GM19043 (cell line): ENCODE data around the gene CFTR.
"Not testable (repeated sequence)": the region's sequence is repeated elsewhere in the genome, so short reads cannot be mapped to it uniquely, and the experiment has no call there.

ENCODE experiments used
- ATAC-seq: cut with Tn5 transposase; IDR thresholded peaks from one replicate; pipeline ENCODE4 v1.9.1; 2021; ENCODE audit warnings: low read depth; ENCODE audit not compliant: unreplicated experiment

Gene CFTR

DNA sequence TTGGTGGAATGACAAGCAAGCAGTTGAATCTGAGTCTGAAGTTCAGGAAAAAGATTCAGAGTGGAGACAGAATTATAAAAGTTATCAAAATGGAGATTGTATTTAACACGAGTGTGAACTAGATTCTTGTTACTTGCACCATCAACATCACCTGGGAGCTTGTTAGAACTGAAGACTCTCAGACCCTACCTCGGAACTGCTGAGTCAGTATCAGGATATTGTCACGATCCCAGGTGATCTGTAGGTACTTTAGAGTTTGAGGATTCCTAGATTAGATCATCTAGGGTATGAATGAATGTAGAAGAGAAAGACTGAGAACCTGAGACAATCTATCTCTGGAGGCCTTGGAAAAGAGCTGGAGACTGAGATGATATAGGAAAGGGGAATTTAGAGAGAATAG, 199.3 kb downstream of the CFTR start:
- ATAC-seq: no peak

DNA sequence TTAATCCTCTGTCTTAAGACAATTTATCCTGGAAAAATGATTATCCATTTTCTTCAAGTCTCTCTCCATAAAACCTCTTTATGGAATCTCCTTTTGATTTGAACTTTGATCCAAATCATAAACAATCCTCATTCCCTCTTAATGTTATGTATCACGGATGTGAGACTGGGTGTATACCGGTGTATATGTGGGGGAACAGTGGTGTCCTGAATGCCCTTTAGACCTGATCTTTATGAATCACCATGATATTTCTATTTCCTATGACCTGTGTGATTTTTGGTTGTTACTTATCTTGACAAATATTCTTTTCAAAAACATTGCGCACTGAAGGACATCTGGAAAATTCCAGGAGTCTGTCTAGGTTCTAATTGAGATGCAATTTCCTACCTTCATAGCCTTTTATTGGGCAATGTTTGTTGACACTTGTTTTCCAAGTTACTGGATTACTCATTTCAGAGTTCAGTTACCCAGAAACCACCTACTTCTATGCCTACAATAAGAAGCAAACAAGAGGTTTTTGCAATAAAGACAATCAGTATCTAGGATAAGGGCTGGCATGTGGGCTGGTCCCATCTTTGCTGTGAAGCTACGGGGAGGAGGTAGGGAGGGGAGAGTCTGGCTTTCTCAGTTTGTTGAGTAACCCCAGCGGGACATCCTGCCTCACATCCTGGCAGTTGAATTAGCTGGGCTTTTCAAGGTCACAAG, 203.0 kb downstream of the CFTR start:
- no peak for ATAC-seq

DNA sequence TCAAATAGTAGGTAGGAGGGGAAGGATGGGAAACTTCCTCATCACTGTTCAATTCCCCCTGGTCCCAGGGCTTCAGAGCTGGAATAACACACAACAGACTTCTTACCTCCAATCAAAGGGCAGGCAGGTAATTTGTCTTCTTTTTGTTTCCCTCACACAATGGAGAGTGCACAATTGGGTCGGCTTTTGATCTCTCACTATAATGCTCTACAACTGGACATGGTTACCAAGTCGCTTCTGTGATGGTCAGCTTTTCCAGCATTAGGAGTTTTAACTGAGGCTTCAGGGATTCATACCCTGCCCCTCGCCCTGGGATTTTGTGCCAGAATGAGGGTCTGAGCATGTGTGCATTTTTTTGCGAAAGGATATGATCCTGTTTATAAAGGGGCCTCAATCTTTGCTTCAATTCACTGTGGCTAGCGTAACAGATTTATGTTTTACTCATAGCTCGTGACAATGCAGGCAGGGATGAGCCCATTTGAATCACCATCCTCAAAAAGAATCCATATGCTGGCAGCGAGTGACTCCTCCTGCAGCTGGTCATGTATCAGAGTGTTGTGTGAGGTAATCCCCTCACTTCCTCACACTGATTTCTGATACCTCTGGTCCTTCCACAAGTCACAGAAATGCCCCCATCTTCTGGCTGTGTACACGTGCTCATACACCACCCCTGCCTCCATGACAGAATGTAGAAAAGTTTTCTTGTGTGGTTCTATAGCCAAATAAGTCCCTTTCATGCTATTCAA, 203.8 kb downstream of the CFTR start:
- ATAC-seq: no peak

DNA sequence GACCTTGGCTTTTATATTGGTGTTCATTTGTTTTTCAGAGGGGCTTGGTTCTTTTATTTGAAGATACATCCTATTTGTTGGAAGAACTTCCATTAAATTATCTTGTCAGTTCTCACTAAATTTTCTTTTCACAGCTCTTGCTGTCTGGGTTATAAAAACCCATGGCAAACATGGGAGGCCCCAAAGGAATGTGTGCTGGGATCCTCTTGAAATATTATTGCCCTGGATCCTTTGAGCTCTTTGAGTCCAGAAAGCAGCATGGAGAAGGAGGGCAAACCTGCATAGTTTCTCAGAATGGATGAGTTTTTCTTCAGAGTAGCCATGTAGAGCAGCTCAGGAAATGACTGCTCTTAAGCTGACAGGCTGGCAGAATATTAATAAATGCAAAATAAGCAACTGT, 206.0 kb downstream of the CFTR start:
- ATAC-seq: no peak

DNA sequence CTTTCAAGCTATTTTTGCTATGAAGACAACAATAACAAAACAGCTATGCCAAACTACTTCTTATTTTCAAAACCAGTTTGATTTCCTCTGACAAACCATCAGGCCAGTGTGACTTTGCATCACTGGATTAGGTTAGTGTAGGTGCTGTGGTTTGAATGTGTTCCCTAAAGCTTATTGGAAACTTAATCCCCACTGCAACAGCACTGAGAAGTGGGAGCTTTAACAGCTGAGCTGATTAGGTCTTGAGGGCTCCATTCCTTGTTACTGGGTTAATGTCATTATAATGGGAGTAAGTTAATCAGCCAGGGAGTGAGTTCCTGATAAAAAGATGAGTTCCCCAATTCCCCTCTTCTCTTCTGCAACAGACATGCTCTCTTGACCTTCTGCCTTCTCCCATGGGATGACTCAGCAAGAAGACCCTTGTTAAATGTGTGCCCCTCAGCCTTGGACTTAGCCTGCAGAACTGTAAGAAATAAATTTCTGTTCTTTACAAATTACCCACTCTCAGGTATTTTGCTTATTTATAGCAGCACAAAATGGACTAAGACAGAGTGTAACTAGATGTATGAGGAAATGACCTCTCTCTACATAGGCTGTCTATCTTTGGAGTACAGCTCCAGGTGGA, 206.6 kb downstream of the CFTR start:
- ATAC-seq: no peak

DNA sequence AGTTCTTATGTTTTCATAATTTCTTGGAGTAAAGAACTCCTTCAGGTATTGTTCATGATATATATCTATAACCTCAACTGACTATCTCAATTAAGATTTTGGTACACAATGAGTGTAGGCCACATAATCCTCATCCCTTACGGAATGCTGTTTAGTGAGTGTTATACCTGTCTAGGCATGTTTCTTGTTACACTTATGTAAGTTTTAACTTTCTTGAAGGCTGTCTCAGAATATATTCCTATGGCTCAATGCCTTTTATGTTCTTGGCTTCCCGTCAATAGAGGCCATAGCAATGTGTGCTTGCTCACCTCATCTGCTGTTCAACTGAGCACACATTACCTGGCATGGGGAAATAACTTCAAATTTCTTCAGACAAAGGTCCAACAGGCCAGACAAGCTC, 208.3 kb downstream of the CFTR start:
- no peak for ATAC-seq

DNA sequence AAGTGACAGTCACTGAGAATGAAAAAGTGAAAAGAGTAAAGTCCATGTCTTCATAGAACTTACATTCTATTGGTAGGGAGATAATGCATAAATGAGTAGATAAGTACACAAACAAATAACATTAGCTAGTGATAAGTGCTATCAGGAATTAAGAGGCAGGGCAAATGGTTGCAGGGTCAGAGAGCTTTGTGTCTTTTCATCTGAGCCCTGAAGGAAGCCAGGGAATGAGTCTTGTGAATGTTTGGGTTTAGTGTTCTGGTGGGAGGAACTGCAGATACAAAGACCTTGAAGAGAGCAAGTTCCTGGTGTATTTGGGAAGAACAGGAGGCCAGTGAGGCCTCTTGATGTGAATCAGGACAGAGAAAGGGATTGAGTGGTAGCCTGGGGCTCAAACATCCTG, 209.6 kb downstream of the CFTR start:
- ATAC-seq: no peak

DNA sequence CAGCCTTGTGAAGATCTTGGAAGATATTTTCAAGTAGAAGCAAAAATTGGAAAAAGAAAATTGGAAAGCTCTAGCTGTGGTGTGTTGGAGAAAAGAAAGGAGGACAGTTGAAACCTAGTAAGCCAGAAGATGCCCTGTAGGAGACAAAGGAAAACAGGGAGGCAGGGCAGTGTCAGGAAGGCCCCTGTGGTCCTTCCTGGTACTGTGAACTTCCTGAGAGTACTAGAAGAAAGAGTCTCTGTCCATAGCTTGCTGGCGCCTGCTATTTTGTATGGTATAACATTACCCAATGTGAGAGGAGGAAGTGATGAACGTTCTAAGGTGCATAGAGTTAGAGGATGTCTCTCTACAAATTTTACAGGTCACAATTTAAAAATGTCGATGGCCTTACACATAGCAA, 210.3 kb downstream of the CFTR start:
- no peak for ATAC-seq

DNA sequence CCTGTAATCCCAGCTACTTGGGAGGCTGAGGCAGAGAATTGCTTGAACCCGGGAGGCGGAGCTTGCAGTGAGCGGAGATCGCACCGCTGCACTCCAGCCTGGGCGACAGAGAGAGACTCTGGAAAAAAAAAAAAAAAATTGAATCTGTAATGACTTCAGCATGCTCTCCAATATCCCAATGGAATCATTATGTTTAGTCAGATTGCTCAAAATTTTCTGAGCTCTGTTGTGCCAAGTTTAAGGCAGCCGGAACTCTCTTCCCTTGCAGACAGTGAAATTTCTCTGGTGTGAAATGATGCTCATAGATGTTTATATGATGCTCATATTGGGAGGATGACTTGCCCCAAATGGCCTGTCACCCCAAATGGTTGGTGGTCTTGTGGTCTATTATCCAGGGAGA, 212.5 kb downstream of the CFTR start:
- no peak for ATAC-seq

DNA sequence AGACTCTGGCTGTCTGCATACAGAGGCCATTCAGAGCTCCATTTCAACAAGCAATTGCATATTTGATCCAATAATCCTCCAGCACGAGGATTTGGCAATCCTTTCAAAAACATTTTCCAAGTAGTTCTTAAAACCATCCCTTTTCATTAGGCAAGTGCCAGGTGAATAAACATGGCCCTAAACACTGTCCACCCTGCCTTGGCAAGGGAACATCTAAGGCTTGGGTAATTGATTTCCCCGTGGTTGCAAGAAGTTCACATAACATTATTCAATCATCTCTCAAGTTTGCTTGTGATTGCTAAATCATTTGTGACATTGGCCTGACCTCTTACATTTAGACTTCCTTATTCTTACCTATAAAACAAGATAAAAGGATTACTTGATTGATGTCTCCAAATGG, 218.2 kb downstream of the CFTR start:
- no peak for ATAC-seq

DNA sequence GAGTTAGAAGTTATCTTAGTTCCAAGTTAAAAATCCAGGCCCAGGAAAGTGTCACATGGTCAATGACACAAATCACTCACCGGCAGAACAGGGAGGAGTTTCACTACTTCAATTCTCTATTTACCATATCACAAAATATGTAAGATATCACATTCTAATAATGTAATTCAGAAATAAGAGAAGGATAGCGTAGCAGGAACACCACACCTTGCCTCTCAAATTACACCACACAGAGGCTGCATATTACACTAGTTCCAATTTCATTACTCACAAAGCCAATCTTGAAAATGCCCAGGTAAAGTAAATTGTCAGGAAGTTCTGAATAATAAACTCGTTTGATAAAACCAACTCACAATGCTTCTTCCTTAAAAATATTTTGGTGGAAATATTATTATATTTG, 224.2 kb downstream of the CFTR start:
- no peak for ATAC-seq

DNA sequence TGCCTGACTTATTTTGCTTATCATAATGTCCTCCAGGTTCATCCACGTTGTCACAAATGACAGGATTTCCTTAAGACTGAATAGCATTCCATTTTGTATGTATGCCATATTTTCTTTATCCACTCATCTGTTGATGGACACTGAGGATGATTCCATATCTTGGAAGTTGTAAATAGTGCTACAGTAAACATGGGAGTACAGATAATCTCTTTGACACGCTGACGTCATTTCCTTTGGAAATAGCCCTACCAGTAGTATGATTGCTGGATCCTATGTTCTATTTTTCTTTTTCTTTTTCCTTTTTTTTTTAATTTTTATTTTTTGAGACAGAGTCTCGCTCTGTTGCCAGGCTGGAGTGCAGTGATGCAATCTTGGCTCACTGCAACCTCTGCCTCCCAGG, 225.8 kb downstream of the CFTR start:
- no peak for ATAC-seq

DNA sequence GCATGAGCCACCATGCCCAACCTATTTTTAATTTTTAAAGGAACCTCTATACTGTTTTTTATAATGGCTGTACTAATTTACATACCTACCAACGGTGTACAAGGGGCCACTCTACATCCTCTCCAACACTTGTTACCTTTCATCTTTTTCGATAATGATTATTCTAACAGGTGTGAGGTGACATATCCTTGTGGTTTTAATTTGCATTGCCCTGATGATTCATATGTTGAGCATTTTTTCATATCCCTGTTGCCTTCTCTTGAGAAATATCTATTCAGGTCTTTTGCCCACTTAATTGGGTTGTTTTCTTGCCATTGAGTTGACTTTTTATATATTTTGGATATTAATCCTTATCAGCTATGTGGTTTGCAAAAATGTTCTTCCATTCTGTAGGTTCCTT, 226.4 kb downstream of the CFTR start:
- ATAC-seq: peak; percentile 83

DNA sequence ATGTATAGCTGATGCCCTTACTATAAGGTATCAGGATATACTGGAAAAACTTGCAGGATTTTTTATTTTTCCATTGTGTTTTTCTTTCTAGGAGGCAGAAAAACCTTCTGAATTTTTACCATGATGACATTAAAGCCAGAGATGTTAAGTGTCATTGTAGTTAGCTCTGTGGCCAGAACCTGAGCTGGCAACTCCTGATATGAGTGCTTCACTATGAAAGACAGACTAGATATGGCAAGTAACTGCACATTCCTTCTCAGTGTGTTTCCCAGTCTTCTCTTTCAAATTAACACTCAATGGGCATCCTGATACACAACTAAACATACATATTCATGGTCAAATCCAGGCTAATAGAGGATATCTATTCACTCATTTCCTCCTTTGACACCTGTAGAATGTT, 227.3 kb downstream of the CFTR start:
- no peak for ATAC-seq

DNA sequence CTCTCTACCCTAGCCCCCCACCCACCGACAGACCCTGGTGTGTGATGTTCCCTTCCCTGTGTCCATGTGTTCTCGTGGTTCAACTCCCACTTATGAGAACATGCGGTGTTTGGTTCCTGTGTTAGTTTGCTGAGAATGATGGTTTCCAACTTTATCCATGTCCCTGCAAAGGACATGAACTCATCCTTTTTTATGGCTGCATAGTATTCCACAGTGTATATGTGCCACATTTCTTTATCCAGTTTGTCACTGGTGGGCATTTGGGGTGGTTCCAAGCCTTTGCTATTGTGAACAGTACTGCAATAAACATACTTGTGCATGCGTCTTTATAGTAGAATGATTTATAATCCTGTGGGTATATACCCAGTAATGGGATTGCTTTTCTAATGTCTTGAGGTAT, 228.3 kb downstream of the CFTR start:
- ATAC-seq: not testable (repeated sequence)

DNA sequence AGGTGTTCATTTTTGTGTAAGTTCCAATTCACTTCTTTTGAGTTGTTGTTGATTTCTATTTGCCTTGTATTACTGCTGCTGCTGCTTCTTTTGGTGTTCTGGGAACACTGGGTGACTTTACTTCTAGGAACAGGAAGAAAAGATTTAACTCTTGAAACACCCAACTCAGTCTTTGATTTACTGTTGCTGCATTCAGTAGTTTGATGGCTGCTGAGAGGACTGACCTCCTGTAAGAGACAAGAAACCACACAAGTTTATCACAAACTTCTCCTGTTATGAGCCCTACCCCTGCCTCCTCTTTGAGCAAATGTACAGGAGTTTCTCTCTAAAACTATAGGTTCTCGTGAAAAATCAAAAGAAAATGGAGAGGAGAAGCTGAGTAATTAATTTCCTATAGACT, 231.7 kb downstream of the CFTR start:
- no peak for ATAC-seq

DNA sequence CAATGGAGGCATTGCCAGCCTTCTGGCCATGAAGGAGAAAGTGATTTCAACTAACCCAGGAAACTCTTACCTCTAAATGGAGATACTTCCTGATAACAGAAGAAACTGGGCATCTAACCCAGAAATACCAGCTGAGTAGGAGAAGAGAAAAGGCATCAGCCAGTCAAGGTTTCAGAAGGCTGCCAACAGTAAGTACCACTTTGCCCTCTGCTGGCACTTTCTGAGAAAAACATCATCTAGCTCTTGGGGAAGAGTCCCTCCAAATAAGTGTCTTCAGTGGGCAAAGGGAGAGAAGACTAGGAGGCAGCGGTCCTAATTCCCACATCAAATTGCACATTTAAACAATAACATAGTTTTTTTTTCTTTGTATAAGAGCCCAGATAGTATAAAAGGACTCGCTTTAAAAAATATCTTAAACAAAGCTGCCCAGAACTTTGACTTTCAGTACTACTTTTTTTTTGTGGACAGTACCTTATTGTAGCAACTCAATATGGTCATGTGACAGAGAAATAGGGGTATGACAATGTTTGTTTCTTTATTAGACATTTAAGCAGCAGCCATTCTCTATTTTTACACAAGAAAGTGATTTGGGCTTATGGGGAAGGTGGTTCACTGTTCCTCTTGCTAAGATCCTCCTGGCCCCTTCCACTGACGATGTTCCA, 236.1 kb downstream of the CFTR start:
- ATAC-seq: peak; percentile 75

DNA sequence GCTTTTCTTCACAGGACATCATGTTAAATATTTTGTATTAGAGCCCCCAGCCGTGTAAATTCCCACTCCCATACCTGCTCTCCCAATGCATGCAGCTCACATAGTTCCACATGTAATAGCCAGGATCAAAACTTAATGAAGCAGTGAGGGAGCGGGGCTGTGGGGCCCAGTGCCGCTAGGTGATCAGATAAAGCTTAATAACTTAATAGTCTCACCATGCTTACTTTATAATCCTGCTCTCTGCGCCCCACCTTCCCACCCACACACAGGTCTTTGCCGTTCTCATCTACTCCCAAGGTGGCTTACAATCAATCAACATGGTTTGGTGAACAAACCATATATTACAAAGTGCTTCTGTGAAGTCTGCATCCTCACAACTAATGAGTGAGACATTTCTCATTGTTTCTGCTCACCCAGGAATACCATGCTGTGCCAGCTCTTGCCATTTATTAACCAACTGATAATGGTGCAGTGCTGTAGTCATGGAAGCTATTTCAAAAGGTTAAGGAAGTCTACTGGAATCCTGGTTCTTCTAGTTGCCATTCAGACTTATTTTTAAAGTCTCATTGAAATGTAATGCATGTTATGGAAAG, 237.0 kb downstream of the CFTR start:
- no peak for ATAC-seq

DNA sequence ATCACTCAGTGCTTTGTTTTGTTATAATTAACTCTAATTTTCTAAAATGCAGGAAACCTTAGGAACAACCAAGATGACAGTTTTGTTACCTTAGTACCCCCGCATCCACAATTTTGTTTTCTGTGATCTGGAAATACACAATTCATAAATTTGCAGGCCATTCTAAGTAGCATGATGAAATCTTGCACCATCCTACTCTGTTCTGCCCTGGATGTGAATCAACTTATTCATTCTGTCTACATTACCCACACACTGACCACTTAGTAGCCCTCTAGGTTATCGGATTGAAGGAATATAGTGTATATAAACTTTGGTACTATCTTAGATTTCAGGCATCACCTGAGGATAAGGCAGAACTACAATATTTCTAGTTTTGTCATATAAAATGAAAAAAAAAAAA, 237.5 kb downstream of the CFTR start:
- no peak for ATAC-seq
